Endometrial microvascular endothelial cells (primary cell): Measurements from ENCODE around the gene ALPL. TPM values are rescaled to one million over a fixed set of nuclear protein-coding genes. Genes with fewer than 3 reads are reported as not detected.

Experiments
- in situ Hi-C: cut with HindIII; loops from 2 replicates; pipeline ENCODE4 v1.10.0; 2017; ENCODE audit warnings: low sequenced_read_pairs, low pct_unique_long_range_greater_than_20kb; ENCODE audit errors: inconsistent ontology term
- total RNA-seq: library from RNA; depleted of rRNA; stranded (reverse); fragments of >200 nt; gene quantifications from one replicate; pipeline ENCODE4 v1.2.3, GENCODE V29; 2015; ENCODE audit errors: inconsistent ontology term

ALPL gene
- total RNA-seq, 1 donor from 2014 or later: not detected

DNA sequence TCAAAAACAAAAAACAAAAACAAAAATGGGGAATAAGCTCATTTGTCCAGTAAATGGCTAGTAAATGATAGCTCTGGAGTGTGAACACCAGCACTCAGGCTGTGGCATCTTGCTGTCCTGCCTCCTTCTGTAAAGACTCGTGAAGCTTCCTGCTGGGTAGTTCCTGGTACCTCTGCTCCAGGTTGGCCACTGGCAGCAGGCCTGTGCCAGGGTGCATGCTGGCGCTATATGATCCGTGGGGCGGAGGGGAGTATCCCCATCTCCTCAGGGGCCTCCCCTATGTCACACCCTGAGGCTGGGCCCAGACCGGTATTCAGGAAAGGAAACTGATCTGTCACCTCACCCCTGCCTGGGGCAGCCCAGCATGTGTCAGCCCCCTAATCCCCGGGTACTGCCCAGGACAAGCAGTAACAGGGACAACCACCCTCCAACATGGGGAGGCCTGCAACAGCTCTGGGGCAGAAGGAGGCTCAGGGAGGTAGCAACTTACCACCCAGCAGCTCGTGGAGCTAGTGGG is 14.1 kb downstream of the ALPL start:
- in situ Hi-C loops: no loop called here

GRCh38 chr1:21524220-21524619 is 15.0 kb downstream of the ALPL start:
- in situ Hi-C loops: no loop called here

- in situ Hi-C loops: no loop called here
These were observed 15.6 kb downstream of the ALPL start for GRCh38 chr1:21524686-21525339.

- in situ Hi-C loops: no loop called here
These were observed 16.1 kb downstream of the ALPL start for GRCh38 chr1:21525340-21525717.

GRCh38 chr1:21526441-21526840 is 17.2 kb downstream of the ALPL start:
- in situ Hi-C loops: no loop called here

GRCh38 chr1:21530368-21531016 is 21.3 kb downstream of the ALPL start:
- in situ Hi-C loops: no loop called here

GRCh38 chr1:21531241-21531640 is 22.0 kb downstream of the ALPL start:
- in situ Hi-C loops: no loop called here

DNA sequence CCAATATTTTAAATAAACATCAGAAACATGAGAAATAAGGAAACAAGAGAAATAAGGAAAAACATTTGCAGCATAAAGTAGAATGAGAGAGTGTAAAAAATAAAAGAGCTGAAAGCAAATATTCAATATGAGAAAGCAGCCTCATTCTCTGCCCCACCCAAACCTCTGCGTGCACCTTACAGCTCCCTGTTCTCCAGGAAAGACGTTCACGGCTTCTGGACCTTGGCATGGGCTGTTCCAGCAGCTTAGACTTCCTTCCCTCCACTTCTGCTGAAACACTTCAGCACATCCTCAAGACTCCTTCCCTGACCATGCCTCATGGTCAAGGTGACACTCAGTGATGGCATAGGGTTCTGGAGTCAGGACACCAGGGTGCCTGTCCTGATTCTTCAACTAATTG is 23.3 kb downstream of the ALPL start:
- in situ Hi-C loops: no loop called here

DNA sequence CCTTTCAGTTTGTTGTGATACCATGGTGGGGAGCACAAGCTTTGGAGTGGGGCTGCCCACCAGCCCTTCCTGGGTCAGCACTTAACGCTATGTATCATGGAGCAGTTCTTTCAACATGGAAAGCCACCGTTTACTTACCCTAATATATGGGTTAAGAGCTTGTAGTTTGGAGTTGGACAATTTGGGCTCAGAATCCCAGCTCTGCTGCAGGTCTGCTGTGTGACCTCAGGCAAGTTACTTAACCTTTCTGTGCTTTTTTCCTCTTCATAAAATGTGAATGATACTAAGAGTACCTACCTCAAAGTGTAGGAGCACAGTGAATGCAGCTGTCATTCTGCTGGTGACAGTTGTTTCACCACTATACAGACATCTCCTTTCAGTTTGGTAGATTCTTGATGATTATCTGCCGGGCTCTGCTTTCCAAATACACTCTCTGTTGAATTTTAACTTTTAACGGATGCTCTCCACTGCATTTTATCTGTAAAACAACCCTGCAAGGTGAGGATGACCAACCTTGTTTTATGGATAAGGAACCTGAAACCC is 23.8 kb downstream of the ALPL start:
- in situ Hi-C loops: no loop called here

- in situ Hi-C loops: no loop called here
These were observed 24.9 kb downstream of the ALPL start for GRCh38 chr1:21534146-21534545.

- in situ Hi-C loops: no loop called here
These were observed 25.6 kb downstream of the ALPL start for GRCh38 chr1:21534674-21535378.

DNA sequence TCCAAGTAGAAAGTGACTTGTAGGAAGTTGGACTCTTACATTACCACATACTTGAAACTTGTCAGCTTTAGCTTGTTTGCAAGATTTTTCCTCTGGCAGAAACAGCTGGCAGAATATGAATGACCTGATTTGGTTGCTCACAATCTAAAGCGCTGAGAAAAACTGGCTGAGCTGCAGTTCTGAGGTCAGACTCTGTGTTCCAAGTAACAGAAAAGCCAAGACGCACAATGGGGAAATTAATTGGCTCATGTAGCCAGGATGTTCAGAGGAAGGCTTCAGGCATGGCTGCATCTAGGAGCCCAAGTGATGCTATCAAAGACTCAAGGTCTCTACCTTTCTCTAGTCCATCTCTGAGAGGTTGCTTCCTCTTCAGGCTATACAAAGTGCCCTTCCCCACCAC is 27.0 kb downstream of the ALPL start:
- in situ Hi-C loops: no loop called here

GRCh38 chr1:21537511-21537931 is 28.3 kb downstream of the ALPL start:
- in situ Hi-C loops: no loop called here

DNA sequence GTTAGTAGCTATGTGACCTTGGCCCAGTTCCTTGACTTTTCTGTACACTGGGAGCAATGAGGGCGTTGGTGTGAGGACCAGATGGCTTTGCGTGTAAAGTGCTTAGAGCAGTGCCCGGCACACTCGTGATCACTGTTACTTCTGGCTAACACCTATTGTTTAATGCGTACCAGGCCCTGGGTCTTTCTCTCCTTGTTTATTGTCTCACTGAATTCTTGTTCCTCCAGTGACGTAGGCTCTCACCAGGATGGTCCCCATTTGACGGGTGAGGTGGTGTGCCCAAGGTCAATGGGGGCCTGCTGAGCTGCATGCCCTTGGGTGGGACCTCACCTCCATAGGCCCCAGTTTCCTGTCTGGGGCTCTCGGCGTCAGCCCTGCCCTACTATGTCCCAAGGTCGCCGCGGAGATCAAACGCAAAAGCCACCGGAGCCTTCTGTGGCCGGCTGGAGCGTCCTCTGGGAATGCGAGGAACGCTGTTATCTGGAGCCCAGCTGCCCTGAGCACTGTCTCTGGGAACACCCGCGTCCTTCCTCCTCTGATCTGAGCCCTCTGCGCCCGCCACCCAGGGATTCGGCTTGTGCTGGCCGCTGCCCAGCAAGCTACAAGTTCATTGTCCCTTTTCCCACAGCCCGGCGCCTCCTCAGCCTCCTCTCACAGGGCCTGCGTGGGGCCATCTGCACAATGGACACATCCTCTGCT is 28.9 kb downstream of the ALPL start:
- in situ Hi-C loops: no loop called here

DNA sequence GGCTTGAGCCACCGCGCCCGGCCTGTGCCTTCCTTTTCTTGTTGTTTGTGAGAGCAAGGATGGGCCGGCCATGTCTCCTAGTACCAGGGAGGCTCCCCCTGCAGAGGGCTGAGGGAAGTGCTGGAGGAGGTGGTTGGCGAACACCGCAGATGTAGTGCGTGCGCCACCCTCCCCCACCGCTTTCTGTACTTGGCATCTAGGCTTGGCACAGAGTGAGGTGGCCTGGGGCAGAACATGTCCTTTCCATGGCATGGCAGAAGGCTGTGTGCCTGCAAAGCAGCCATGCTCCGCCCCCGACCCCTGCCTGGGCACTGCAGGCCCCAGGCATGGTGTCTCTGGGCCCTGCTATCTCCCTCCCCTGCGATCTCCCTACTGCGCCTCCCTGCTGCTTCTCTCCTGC is 30.7 kb downstream of the ALPL start:
- in situ Hi-C loops: no loop called here

DNA sequence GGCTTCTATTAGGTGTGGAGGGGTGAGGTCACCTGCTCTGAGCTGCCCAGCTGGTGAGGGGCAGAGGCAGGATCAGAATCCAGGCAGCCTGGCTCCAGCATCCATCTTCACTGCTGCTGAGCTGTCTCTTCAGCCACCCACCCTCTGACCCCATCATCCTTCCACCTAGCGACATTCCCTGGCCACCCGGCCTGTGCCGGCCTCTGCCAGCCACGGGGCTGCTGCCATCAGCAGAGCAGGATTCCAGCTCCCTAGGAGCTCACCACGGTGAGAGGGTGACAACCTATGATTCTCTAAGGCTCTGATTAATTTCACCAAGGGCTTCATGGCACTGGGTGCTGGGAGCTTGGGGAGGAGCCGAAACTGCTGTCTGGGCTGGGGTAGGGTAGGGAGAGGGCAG is 32.1 kb downstream of the ALPL start:
- in situ Hi-C loops: no loop called here

DNA sequence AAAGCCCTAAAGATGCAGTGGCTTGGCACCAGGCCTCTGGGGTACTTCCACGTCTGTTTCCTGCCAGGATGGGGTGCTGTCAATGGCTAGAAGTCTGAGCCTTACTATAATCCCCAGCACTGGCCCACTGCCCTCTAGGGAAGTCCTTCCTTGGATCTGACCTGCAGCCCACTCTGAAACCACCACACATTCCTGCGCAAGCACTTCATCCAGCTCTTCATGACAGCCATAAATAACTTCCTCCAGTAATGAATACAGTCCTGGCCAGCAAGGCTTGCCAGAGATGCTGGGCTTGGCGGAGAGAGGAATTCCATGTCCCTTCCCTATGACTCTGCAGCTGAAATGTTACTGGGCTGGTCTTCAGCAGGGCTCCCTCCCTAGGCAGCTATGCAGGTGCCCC is 32.6 kb downstream of the ALPL start:
- in situ Hi-C loops: no loop called here

- in situ Hi-C loops: no loop called here
These were observed 34.4 kb downstream of the ALPL start for GRCh38 chr1:21543598-21543997.

GRCh38 chr1:21544095-21544494 is 34.9 kb downstream of the ALPL start:
- in situ Hi-C loops: no loop called here
